Lung (tissue), 12 donors: ENCODE results near the gene GPR15LG. TPM values are rescaled to one million over a fixed set of nuclear protein-coding genes. Genes with fewer than 3 reads are reported as not detected.

Experiments
- ATAC-seq: fragments of 200-7000 bp; cut with Tn5 transposase; one replicate; pipeline ENCODE4 v1.9.1; 2020; ENCODE audit warnings: moderate number of reproducible peaks; ENCODE audit not compliant: insufficient read depth, low FRiP score
- DNase-seq, 3 donors: peaks; one replicate each; pipeline ENCODE4 v3.0.0-alpha.2; 2013 to 2017
- H3K27ac ChIP-seq, 2 donors: one replicate each; pipeline ENCODE4 v1.5.1; 2013; ENCODE audit warnings: mild to moderate bottlenecking in 2 of 2, moderate library complexity in 2 of 2, control low read depth in 1 of 2, inconsistent platforms in 1 of 2, low read depth in 1 of 2, low read length in 1 of 2
- H3K27me3 ChIP-seq, 3 donors: one replicate each; pipeline ENCODE4 v1.5.1; 2013; ENCODE audit warnings: low read length in 2 of 3; ENCODE audit not compliant: control insufficient read depth in 3 of 3, insufficient read depth in 3 of 3
- H3K36me3 ChIP-seq, 4 donors: one replicate each; pipeline ENCODE4 v1.5.1; 2013; ENCODE audit warnings: low read length in 4 of 4, mild to moderate bottlenecking in 1 of 4, moderate library complexity in 1 of 4; ENCODE audit not compliant: control insufficient read depth in 4 of 4, insufficient read depth in 4 of 4
- H3K4me1 ChIP-seq, 5 donors: one replicate each; pipeline ENCODE4 v1.5.1; 2013; ENCODE audit warnings: low read length in 5 of 5, mild to moderate bottlenecking in 2 of 5, moderate library complexity in 1 of 5; ENCODE audit not compliant: control insufficient read depth in 5 of 5, insufficient read depth in 5 of 5
- H3K4me3 ChIP-seq: one replicate; pipeline ENCODE4 v1.5.1; 2013; ENCODE audit warnings: mild to moderate bottlenecking, control low read depth, moderate library complexity
- H3K9ac ChIP-seq, 2 donors: one replicate each; pipeline ENCODE4 v1.5.1; 2013; ENCODE audit warnings: low read length in 2 of 2, control low read depth in 1 of 2; ENCODE audit not compliant: insufficient read depth in 1 of 2
- H3K9me3 ChIP-seq, 4 donors: one replicate each; pipeline ENCODE4 v1.5.1; 2013; ENCODE audit warnings: low read length in 3 of 4, mild to moderate bottlenecking in 1 of 4, moderate library complexity in 1 of 4; ENCODE audit not compliant: control insufficient read depth in 4 of 4, insufficient read depth in 3 of 4
- WGBS, 2 donors: extraction: QIAGEN DNeasy Blood & Tissue Kit; methylation state at CpG; one replicate each; pipeline ENCODE4 v1.1.7; 2013; 5-methylcytosine and 5-hydroxymethylcytosine counted together
- polyA plus RNA-seq, 2 donors: library from polyadenylated mRNA; stranded (reverse); fragments of 200-250 nt; gene quantifications; one replicate each; pipeline ENCODE4 v1.2.1, GENCODE V29; 2013
- total RNA-seq, 2 donors: library from RNA; depleted of rRNA in 1 of 2; stranded (reverse); fragments of >200 nt in 1 of 2; gene quantifications; one replicate each; pipeline ENCODE4 v1.2.1, GENCODE V29; 2014 to 2021
- TF ChIP-seq, protein P1 (sequence below): IDR thresholded peaks from 2 replicates; pipeline ENCODE4 v1.5.1; 2012; ENCODE audit warnings: mild to moderate bottlenecking; ENCODE audit errors: control extremely low read depth, extremely low read depth
- donor health status: control.
- donor health status: control.
- donor health status: Bipolar disorder and iron deficiency.
- donor health status: healthy.
- donor health status: DM: yes; HTN: yes; CAD: no.

The GPR15LG gene
- total and polyA plus RNA-seq, 4 donors = 0.47 TPM; not detected in 3

DNA sequence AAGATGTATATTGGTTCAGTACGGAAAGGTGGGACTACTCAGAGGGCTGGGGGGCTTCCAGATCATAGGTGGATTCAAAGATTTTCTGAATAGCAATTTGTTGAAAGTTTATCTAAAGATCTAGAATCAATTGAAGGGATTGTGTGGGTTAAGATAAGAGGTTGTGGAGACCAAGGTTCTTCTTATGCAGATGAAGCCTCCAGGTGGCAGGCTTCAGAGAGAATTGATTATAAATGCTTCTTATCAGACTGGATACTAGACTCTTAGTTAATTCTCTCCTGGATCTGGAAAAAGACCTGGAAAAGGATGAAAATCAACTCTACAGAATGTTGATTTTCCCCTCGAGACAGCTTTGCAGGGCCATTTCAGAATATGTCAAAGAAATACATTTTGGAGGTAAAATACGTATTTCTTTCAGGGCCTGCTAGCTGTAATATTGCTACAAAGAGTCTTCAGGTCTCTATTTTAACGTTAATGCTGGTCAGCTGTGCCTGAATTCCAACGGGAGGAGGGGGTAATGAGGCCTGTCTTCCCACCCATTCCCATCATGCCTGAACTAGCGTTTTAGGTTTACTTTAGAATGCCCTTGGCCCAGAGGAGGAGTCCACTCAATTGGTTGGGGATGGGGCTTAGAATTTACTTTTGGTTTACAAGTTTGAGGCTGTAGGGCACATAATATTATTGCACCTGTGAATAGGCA is 12.8 kb upstream of the GPR15LG start:
- 45 to 60% methylated on average over 6 of the region's 6 CpGs for WGBS, 2 donors
- DNase-seq (no peak), ATAC-seq (no peak)
- Histone ChIP-seq H3K27ac (no peak overlapping the region), H3K4me3 (no peak overlapping the region), H3K9me3 (peaks cover 0 to 3% (median 0%) of the 10 kb centered on the region in 4 donors), H3K9ac (no peak overlapping the region), H3K36me3 (no peaks in the 10 kb centered on the region), H3K27me3 (no peaks in the 10 kb centered on the region), H3K4me1 (peaks cover 0 to 2% (median 0%) of the 10 kb centered on the region in 5 donors)
- TF ChIP-seq, protein P1, sequence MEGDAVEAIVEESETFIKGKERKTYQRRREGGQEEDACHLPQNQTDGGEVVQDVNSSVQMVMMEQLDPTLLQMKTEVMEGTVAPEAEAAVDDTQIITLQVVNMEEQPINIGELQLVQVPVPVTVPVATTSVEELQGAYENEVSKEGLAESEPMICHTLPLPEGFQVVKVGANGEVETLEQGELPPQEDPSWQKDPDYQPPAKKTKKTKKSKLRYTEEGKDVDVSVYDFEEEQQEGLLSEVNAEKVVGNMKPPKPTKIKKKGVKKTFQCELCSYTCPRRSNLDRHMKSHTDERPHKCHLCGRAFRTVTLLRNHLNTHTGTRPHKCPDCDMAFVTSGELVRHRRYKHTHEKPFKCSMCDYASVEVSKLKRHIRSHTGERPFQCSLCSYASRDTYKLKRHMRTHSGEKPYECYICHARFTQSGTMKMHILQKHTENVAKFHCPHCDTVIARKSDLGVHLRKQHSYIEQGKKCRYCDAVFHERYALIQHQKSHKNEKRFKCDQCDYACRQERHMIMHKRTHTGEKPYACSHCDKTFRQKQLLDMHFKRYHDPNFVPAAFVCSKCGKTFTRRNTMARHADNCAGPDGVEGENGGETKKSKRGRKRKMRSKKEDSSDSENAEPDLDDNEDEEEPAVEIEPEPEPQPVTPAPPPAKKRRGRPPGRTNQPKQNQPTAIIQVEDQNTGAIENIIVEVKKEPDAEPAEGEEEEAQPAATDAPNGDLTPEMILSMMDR = no peak

DNA sequence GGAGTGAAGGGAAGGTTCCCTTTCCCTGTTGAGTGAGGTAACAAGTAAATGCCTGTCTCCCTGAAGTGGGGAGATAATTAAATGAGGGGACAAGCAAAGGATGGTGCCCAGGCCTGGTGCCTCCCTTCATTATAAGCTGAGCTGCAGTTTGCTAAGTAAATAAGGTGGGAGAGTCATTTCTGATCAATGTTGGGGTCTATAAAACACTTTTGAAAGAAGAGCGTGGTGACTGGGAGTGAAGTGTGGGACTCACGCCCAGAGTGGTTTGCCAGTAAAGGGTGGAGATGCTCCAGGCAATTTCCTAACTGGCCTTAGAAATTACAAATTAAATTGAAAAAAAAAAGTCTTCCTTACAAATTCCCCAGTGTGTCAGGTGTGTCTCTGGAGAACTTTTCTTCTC is 9.6 kb upstream of the GPR15LG start:
- no peak overlapping the region for H3K9ac ChIP-seq
- ATAC-seq = no peak

DNA sequence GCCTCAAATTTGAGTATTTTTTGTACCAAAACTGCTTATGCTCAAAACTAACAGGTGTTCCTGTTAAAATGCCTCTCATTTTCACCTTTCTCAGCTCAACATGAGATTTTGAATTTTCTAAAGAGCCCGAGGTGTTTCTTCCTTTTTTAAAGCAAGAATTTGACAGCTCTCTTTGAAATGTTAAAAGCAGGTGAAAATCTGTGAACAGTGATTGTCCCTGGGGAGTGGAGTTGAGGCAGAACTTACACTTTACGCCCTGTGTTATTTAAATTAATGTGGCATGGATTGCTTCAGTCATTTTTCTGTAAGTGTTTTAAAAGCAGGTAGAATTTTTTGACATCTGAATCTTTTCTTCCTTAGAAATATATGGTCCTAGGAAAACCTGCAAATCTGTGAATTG is 9.2 kb upstream of the GPR15LG start:
- H3K9ac ChIP-seq = no peak overlapping the region
- H3K36me3 ChIP-seq = no peaks in the 10 kb centered on the region

More for the DNA sequence above, 9.6 kb upstream of the GPR15LG start:
- Histone ChIP-seq H3K9me3 (peaks cover 0 to 8% (median 0%) of the 10 kb centered on the region in 4 donors), H3K4me1 (no peaks in the 10 kb centered on the region), H3K27ac (no peak overlapping the region), H3K36me3 (no peaks in the 10 kb centered on the region), H3K27me3 (no peaks in the 10 kb centered on the region), H3K4me3 (no peak overlapping the region)
- no peak for DNase-seq
- WGBS, 2 donors = 53 to 74% methylated on average over 2 of the region's 2 CpGs
- TF ChIP-seq, protein P1 = no peak

More for the DNA sequence above, 9.2 kb upstream of the GPR15LG start:
- H3K4me3 ChIP-seq = no peak overlapping the region
- H3K9me3 ChIP-seq = peaks cover 0 to 8% (median 0%) of the 10 kb centered on the region in 4 donors
- ATAC-seq (no peak), DNase-seq (no peak)
- WGBS, 2 donors = 32 to 47% methylated on average over 2 of the region's 2 CpGs
- TF ChIP-seq, protein P1 = no peak
- no peaks in the 10 kb centered on the region for H3K27me3 ChIP-seq
- H3K27ac ChIP-seq = no peak overlapping the region
- H3K4me1 ChIP-seq = no peaks in the 10 kb centered on the region
